Fibroblast of lung (primary cell): ENCODE measurements around the gene PPOX.

ENCODE experiments used
- EZH2 ChIP-seq: IDR thresholded peaks from 2 replicates; pipeline ENCODE4 v1.5.1; 2012; ENCODE audit warnings: low read length, control low read depth, mild to moderate bottlenecking; ENCODE audit errors: missing control alignments
- TF ChIP-seq, protein P1 (sequence below), 2 donors: IDR thresholded peaks in 1 of 2; conservative IDR thresholded peaks in 1 of 2; 1 replicate in 1 of 2; 2 replicates in 1 of 2; pipeline ENCODE4 v1.5.1; 2011 to 2012; ENCODE audit warnings: low read length in 2 of 2, control low read depth in 1 of 2, inconsistent platforms in 1 of 2, low read depth in 1 of 2, mild to moderate bottlenecking in 1 of 2

DNA sequence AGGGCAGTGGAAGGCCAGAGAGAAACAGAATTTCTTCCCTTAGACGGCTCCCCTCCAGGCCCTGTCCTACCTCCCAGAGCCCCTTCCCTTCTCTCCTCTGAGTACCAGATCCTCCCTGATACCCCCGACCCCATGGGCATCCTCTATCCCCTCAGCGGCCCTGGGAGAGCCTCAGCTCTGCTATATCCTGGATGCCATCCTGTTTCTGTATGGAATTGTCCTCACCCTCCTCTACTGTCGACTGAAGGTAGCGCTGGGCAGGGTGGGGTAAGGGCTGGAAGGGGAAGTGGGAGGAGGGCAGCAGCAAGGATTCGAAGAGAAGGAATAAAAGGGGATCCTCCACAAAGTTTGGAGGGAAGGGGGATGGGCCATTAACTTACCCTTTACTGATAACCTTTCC, 51.6 kb downstream of the PPOX start:
- TF ChIP-seq, protein P1, sequence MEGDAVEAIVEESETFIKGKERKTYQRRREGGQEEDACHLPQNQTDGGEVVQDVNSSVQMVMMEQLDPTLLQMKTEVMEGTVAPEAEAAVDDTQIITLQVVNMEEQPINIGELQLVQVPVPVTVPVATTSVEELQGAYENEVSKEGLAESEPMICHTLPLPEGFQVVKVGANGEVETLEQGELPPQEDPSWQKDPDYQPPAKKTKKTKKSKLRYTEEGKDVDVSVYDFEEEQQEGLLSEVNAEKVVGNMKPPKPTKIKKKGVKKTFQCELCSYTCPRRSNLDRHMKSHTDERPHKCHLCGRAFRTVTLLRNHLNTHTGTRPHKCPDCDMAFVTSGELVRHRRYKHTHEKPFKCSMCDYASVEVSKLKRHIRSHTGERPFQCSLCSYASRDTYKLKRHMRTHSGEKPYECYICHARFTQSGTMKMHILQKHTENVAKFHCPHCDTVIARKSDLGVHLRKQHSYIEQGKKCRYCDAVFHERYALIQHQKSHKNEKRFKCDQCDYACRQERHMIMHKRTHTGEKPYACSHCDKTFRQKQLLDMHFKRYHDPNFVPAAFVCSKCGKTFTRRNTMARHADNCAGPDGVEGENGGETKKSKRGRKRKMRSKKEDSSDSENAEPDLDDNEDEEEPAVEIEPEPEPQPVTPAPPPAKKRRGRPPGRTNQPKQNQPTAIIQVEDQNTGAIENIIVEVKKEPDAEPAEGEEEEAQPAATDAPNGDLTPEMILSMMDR (conservative IDR thresholded peaks at IDR 0.05 in 1 of 2, IDR thresholded peaks at IDR 0.05 in 1 of 2; ENCODE audit: low read depth in 1 of 2, low read length in 2 of 2): no peak
- no peak for TF ChIP-seq EZH2
